Measurements from ENCODE around the gene GSX2. TPM values are rescaled to one million over a fixed set of nuclear protein-coding genes. Genes with fewer than 3 reads are reported as not detected.
A peak's percentile ranks its signal among the peaks of the same experiment; 100 is the strongest.
"Not testable (repeated sequence)": the region's sequence is repeated elsewhere in the genome, so short reads cannot be mapped to it uniquely, and the experiment has no call there.

The GSX2 gene
- total RNA-seq (ENCODE audit: unreplicated experiment) = not detected
- long read RNA-seq = 0 reads

- Mint-ChIP-seq H3K4me3 (ENCODE audit: unreplicated experiment) (peak within 1 kb of the TSS; percentile 70), H3K36me3 (ENCODE audit: unreplicated experiment) (peaks cover 5% of the 10 kb centered on the region), H3K27me3 (ENCODE audit: unreplicated experiment) (peaks cover 54% of the 10 kb centered on the region), H3K4me1 (ENCODE audit: low read depth, unreplicated experiment) (peaks cover 15% of the 10 kb centered on the region), H3K9me3 (ENCODE audit: unreplicated experiment) (peaks cover 13% of the 10 kb centered on the region), H3K27ac (ENCODE audit: unreplicated experiment) (no peak within 1 kb of the TSS)
- DNase-seq = peak; percentile 41
- no peak for TF ChIP-seq CTCF (IDR thresholded peaks at IDR 0.05; ENCODE audit: partially characterized antibody, unreplicated experiment)
These were observed at the start of gene GSX2 for GRCh38 chr4:54099748-54100574. TSS of gene GSX2 (plus strand) at chr4:54100163. CDS start at chr4:54100345, 182 bp downstream.

GRCh38 chr4:54050214-54050904, 49.6 kb upstream of the GSX2 start:
- Mint-ChIP-seq H3K27ac (ENCODE audit: unreplicated experiment) (no peak overlapping the region), H3K4me3 (ENCODE audit: unreplicated experiment) (no peak overlapping the region), H3K36me3 (ENCODE audit: unreplicated experiment) (no peaks in the 10 kb centered on the region), H3K9me3 (ENCODE audit: unreplicated experiment) (no peaks in the 10 kb centered on the region), H3K4me1 (ENCODE audit: low read depth, unreplicated experiment) (peaks cover 4% of the 10 kb centered on the region), H3K27me3 (ENCODE audit: unreplicated experiment) (no peaks in the 10 kb centered on the region)
- no peak for TF ChIP-seq CTCF (IDR thresholded peaks at IDR 0.05; ENCODE audit: partially characterized antibody, unreplicated experiment)
- DNase-seq = no peak

GRCh38 chr4:54053322-54053721, 46.6 kb upstream of the GSX2 start:
- H3K4me1 Mint-ChIP-seq (ENCODE audit: low read depth, unreplicated experiment); H3K27me3 Mint-ChIP-seq (ENCODE audit: unreplicated experiment); H3K36me3 Mint-ChIP-seq (ENCODE audit: unreplicated experiment); DNase-seq; H3K9me3 Mint-ChIP-seq (ENCODE audit: unreplicated experiment); H3K27ac Mint-ChIP-seq (ENCODE audit: unreplicated experiment); H3K4me3 Mint-ChIP-seq (ENCODE audit: unreplicated experiment): not testable (repeated sequence)

- H3K36me3 Mint-ChIP-seq (ENCODE audit: unreplicated experiment) = no peaks in the 10 kb centered on the region
- TF ChIP-seq CTCF (IDR thresholded peaks at IDR 0.05; ENCODE audit: partially characterized antibody, unreplicated experiment) = no peak
- H3K4me3 Mint-ChIP-seq (ENCODE audit: unreplicated experiment) = no peak overlapping the region
- DNase-seq = no peak
- H3K4me1 Mint-ChIP-seq (ENCODE audit: low read depth, unreplicated experiment) = peaks cover 4% of the 10 kb centered on the region
- no peaks in the 10 kb centered on the region for H3K27me3 Mint-ChIP-seq (ENCODE audit: unreplicated experiment)
- no peak overlapping the region for H3K27ac Mint-ChIP-seq (ENCODE audit: unreplicated experiment)
- no peaks in the 10 kb centered on the region for H3K9me3 Mint-ChIP-seq (ENCODE audit: unreplicated experiment)
These were observed 45.5 kb upstream of the GSX2 start for GRCh38 chr4:54054501-54054900.

GRCh38 chr4:54055494-54055893, 44.5 kb upstream of the GSX2 start:
- DNase-seq = no peak

More at GRCh38 chr4:54055494-54055893, 44.5 kb upstream of the GSX2 start:
- no peaks in the 10 kb centered on the region for H3K36me3 Mint-ChIP-seq (ENCODE audit: unreplicated experiment)
- no peaks in the 10 kb centered on the region for H3K27me3 Mint-ChIP-seq (ENCODE audit: unreplicated experiment)
- no peak overlapping the region for H3K4me3 Mint-ChIP-seq (ENCODE audit: unreplicated experiment)
- H3K9me3 Mint-ChIP-seq (ENCODE audit: unreplicated experiment) = no peaks in the 10 kb centered on the region
- TF ChIP-seq CTCF (IDR thresholded peaks at IDR 0.05; ENCODE audit: partially characterized antibody, unreplicated experiment) = no peak
- peaks cover 4% of the 10 kb centered on the region for H3K4me1 Mint-ChIP-seq (ENCODE audit: low read depth, unreplicated experiment)
- H3K27ac Mint-ChIP-seq (ENCODE audit: unreplicated experiment) = no peak overlapping the region

All from glutamatergic neuron (in vitro differentiated cells).